ENCODE measurements around the gene DST. TPM values are rescaled to one million over a fixed set of nuclear protein-coding genes. Genes with fewer than 3 reads are reported as not detected.

Gene DST
- total RNA-seq, 1 experiment from 2014 or later = 76.0 TPM

DNA sequence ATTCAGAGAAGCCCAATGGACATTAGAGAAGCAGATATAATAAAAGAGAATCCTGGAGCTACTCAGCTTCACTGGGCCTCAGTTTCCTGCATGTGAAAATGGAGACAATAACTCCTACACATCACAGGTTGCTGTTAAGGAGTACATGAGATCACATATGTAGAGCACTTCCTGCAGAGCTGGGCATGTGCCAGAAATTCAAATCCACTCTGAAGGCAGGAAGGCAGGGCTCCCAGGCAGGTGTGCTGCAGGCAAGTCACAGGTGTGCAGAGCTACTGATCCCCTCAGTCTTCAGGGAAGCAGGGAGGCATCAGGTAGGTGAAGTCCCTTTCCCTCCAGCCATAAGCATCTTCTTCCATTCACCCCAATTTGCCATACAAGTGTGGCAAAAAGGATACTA is 48.0 kb downstream of the DST start:
- Mint-ChIP-seq H3K36me3 (ENCODE audit: insufficient read depth, unreplicated experiment) (peaks cover 17% of the 10 kb centered on the region), H3K4me3 (ENCODE audit: unreplicated experiment) (no peak overlapping the region), H3K27me3 (ENCODE audit: insufficient read depth, unreplicated experiment) (no peaks in the 10 kb centered on the region), H3K9me3 (ENCODE audit: unreplicated experiment) (no peaks in the 10 kb centered on the region), H3K27ac (ENCODE audit: unreplicated experiment) (no peak overlapping the region), H3K4me1 (ENCODE audit: low read depth, unreplicated experiment) (no peaks in the 10 kb centered on the region)
- BruUV-seq (replicated peaks) = no TSS peak
- H3K36me3 ChIP-seq (ENCODE audit: control insufficient read depth, insufficient read depth, low read length) = no peaks in the 10 kb centered on the region
- POLR2A ChIA-PET = no interaction called here
- CTCF ChIA-PET = interaction anchor here (0.6 to 1.8 kb wide), 3 partner anchors 52 to 224 kb away, joined by 3 to 6 read pairs (median 6); no protein-coding TSS in a partner anchor
- TF ChIP-seq, protein P1, sequence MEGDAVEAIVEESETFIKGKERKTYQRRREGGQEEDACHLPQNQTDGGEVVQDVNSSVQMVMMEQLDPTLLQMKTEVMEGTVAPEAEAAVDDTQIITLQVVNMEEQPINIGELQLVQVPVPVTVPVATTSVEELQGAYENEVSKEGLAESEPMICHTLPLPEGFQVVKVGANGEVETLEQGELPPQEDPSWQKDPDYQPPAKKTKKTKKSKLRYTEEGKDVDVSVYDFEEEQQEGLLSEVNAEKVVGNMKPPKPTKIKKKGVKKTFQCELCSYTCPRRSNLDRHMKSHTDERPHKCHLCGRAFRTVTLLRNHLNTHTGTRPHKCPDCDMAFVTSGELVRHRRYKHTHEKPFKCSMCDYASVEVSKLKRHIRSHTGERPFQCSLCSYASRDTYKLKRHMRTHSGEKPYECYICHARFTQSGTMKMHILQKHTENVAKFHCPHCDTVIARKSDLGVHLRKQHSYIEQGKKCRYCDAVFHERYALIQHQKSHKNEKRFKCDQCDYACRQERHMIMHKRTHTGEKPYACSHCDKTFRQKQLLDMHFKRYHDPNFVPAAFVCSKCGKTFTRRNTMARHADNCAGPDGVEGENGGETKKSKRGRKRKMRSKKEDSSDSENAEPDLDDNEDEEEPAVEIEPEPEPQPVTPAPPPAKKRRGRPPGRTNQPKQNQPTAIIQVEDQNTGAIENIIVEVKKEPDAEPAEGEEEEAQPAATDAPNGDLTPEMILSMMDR (IDR thresholded peaks at IDR 0.05; ENCODE audit: insufficient read depth in 1 of 2, low read depth in 1 of 2, low read length in 1 of 2, severe bottlenecking in 1 of 2, unreplicated experiment in 1 of 2) = no peak
- intact Hi-C loops (cut with micrococcal nuclease; ENCODE audit: unreplicated experiment) = loop anchor here (5.0 kb wide), 1 partner anchor 112 kb away; no protein-coding TSS in a partner anchor
- no peaks in the 10 kb centered on the region for H3K4me1 ChIP-seq
- no peaks in the 10 kb centered on the region for H3K9me3 ChIP-seq
- no peak overlapping the region for H3K4me3 ChIP-seq (ENCODE audit: low read depth, low read length)
- no peaks in the 10 kb centered on the region for H3K27me3 ChIP-seq (replicated peaks; ENCODE audit: control insufficient read depth, insufficient read depth, low read length)
- DNase-seq = no peak

DNA sequence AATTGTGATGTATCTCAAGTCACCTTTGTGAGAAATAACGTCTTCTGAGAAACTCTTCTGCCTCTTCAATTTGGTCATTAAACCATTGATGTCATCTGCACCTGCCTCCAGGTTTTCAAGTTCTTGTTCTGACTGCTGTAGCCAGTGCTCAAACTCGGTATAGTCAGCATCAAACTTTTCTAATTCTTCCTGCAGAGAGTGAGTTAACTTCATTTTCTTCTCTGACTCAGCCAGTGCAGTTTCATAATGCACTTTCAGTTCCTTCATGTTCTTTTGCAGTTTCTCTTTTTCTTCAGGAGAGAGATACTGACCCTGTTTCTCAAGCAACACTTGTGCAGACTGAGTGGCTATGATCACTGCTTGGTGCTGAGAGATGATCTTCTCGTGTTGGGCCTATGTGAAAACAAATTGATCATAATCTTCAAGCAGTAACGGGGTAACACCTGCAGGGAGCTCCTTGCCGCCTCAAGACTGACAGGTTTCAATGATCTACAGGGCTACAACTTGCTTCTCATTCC is 48.8 kb downstream of the DST start:
- no TSS peak for BruUV-seq (replicated peaks)
- no peaks in the 10 kb centered on the region for H3K27me3 ChIP-seq (replicated peaks; ENCODE audit: control insufficient read depth, insufficient read depth, low read length)
- DNase-seq = no peak
- no peaks in the 10 kb centered on the region for H3K4me1 ChIP-seq
- no peaks in the 10 kb centered on the region for H3K9me3 ChIP-seq
- TF ChIP-seq, protein P1 (IDR thresholded peaks at IDR 0.05; ENCODE audit: insufficient read depth in 1 of 2, low read depth in 1 of 2, low read length in 1 of 2, severe bottlenecking in 1 of 2, unreplicated experiment in 1 of 2) = no peak
- H3K36me3 Mint-ChIP-seq (ENCODE audit: insufficient read depth, unreplicated experiment) = peaks cover 17% of the 10 kb centered on the region
- intact Hi-C loops (cut with micrococcal nuclease; ENCODE audit: unreplicated experiment) = loop anchor here (1.0 to 5.0 kb wide), 4 partner anchors 112 to 280 kb away; no protein-coding TSS in a partner anchor
- no peaks in the 10 kb centered on the region for H3K4me1 Mint-ChIP-seq (ENCODE audit: low read depth, unreplicated experiment)
- no peaks in the 10 kb centered on the region for H3K36me3 ChIP-seq (ENCODE audit: control insufficient read depth, insufficient read depth, low read length)
- no peak overlapping the region for H3K4me3 Mint-ChIP-seq (ENCODE audit: unreplicated experiment)
- POLR2A ChIA-PET = no interaction called here
- H3K9me3 Mint-ChIP-seq (ENCODE audit: unreplicated experiment) = no peaks in the 10 kb centered on the region
- H3K27me3 Mint-ChIP-seq (ENCODE audit: insufficient read depth, unreplicated experiment) = no peaks in the 10 kb centered on the region
- CTCF ChIA-PET = interaction anchor here (0.6 kb wide), 1 partner anchor 86 kb away, joined by 3 read pairs; no protein-coding TSS in a partner anchor
- H3K27ac Mint-ChIP-seq (ENCODE audit: unreplicated experiment) = no peak overlapping the region
- H3K4me3 ChIP-seq (ENCODE audit: low read depth, low read length) = no peak overlapping the region

DNA sequence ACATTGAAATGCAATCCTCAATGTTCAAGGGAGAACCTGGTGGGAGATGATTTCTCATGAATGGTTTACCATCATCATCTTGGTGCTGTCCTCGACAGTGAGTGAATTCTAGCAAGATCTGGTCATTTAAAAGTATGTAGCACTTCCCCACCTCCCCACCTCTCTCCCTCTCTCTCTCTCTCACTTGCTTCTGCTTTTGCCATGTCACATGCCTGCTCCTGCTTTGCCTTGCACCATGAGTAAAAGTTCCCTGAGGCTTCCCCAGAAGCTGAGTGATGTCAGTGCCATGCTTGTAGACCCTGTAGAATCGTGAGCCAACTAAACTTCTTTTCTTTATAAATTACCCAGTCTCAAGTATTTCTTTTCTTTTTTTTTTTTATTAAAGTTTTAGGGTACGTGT is 60.5 kb downstream of the DST start:
- ChIA-PET CTCF (no interaction called here), POLR2A (no interaction called here)
- BruUV-seq (replicated peaks) = no TSS peak
- no peak for DNase-seq
- Mint-ChIP-seq H3K9me3 (ENCODE audit: unreplicated experiment) (no peaks in the 10 kb centered on the region), H3K4me3 (ENCODE audit: unreplicated experiment) (no peak overlapping the region), H3K27me3 (ENCODE audit: insufficient read depth, unreplicated experiment) (no peaks in the 10 kb centered on the region), H3K36me3 (ENCODE audit: insufficient read depth, unreplicated experiment) (no peaks in the 10 kb centered on the region), H3K4me1 (ENCODE audit: low read depth, unreplicated experiment) (no peaks in the 10 kb centered on the region), H3K27ac (ENCODE audit: unreplicated experiment) (no peak overlapping the region)
- Histone ChIP-seq H3K9me3 (no peaks in the 10 kb centered on the region), H3K27me3 (replicated peaks; ENCODE audit: control insufficient read depth, insufficient read depth, low read length) (no peaks in the 10 kb centered on the region), H3K4me1 (no peaks in the 10 kb centered on the region), H3K4me3 (ENCODE audit: low read depth, low read length) (no peak overlapping the region), H3K36me3 (ENCODE audit: control insufficient read depth, insufficient read depth, low read length) (no peaks in the 10 kb centered on the region)
- TF ChIP-seq, protein P1 (IDR thresholded peaks at IDR 0.05; ENCODE audit: insufficient read depth in 1 of 2, low read depth in 1 of 2, low read length in 1 of 2, severe bottlenecking in 1 of 2, unreplicated experiment in 1 of 2) = no peak
- intact Hi-C loops (cut with micrococcal nuclease; ENCODE audit: unreplicated experiment) = no loop called here

Measured in Caco-2 (cell line).